Thyroid gland (tissue), 4 donors: ENCODE data around the gene CRAMP1. TPM values are rescaled to one million over a fixed set of nuclear protein-coding genes. Genes with fewer than 3 reads are reported as not detected.

Experiments used
- DNase-seq, 2 donors: peaks; one replicate each; pipeline ENCODE4 v3.0.0-alpha.2; 2019
- H3K27ac ChIP-seq, 3 donors: fragments of 200-600 bp; sonication (generic); 1 replicate in 2 of 3; 2 replicates in 1 of 3; pipeline ENCODE4 v1.5.1; 2016 to 2019; ENCODE audit warnings: mild to moderate bottlenecking in 1 of 3, moderate library complexity in 1 of 3
- H3K27me3 ChIP-seq: fragments of 200-600 bp; sonication (generic); one replicate; pipeline ENCODE4 v1.5.1; 2019
- H3K36me3 ChIP-seq, 2 donors: fragments of 200-600 bp; sonication (generic); one replicate each; pipeline ENCODE4 v1.5.1; 2016 to 2019
- H3K4me1 ChIP-seq, 2 donors: fragments of 200-600 bp; sonication (generic); one replicate each; pipeline ENCODE4 v1.5.1; 2017 to 2019
- H3K4me3 ChIP-seq, 3 donors: fragments of 200-600 bp; sonication (generic); replicated peaks in 1 of 3; 1 replicate in 2 of 3; 2 replicates in 1 of 3; pipeline ENCODE4 v1.5.1; 2016; ENCODE audit warnings: mild to moderate bottlenecking in 1 of 3
- H3K9me3 ChIP-seq: fragments of 200-600 bp; sonication (generic); one replicate; pipeline ENCODE4 v1.5.1; 2017
- CTCF ChIP-seq, 6 experiments: fragments of 200-600 bp in 3 of 6; fragments of 450-650 bp in 3 of 6; sonication (generic) in 3 of 6; IDR thresholded peaks; one replicate each; pipeline ENCODE4 v1.5.1; 2016 to 2019; ENCODE audit warnings: antibody characterized with exemption in 6 of 6, mild to moderate bottlenecking in 2 of 6, inconsistent platforms in 1 of 6, moderate library complexity in 1 of 6
- POLR2A ChIP-seq, 2 donors: fragments of 450-650 bp; IDR thresholded peaks; one replicate each; pipeline ENCODE4 v1.6.1; 2017; ENCODE audit warnings: antibody characterized with exemption in 2 of 2, mild to moderate bottlenecking in 2 of 2, moderate library complexity in 1 of 2
- WGBS, 2 donors: methylation state at CpG; one replicate each; pipeline ENCODE4 v1.1.5; 2017; 5-methylcytosine and 5-hydroxymethylcytosine counted together
- intact Hi-C: fragments of 100-400 bp; cut with DNase I; formaldehyde crosslinking; loops from one replicate; pipeline ENCODE4 v1.15.1; 2023
- total RNA-seq, 4 donors: library from RNA; depleted of rRNA; stranded (reverse); fragments of >200 nt; gene quantifications; one replicate each; pipeline ENCODE4 v1.2.3, GENCODE V29; 2016

The CRAMP1 gene
- total RNA-seq, 4 donors from 2014 or later, result 11.0 to 20.8 (median 15.6) TPM

- intact Hi-C loops, result no loop called here
- DNase-seq, result no peak
- Histone ChIP-seq H3K27me3 (no peaks in the 10 kb centered on the region), H3K4me3 (no peak overlapping the region), H3K9me3 (no peaks in the 10 kb centered on the region), H3K36me3 (peaks cover 10 to 19% of the 10 kb centered on the region in 2 donors), H3K27ac (no peak overlapping the region), H3K4me1 (no peaks in the 10 kb centered on the region)
- no peak for TF ChIP-seq CTCF (IDR thresholded peaks at IDR 0.05)
- no peak for TF ChIP-seq POLR2A (IDR thresholded peaks at IDR 0.05)
- 78 to 81% methylated on average over 7 of the region's 7 CpGs for WGBS, 2 donors
Observed at GRCh38 chr16:1571012-1571671, 41.0 kb upstream of the CRAMP1 start.

- Histone ChIP-seq H3K27me3 (no peaks in the 10 kb centered on the region), H3K36me3 (peaks cover 10 to 16% of the 10 kb centered on the region in 2 donors), H3K4me3 (no peak overlapping the region), H3K9me3 (no peaks in the 10 kb centered on the region), H3K4me1 (no peaks in the 10 kb centered on the region), H3K27ac (no peak overlapping the region)
- no peak for DNase-seq
- intact Hi-C loops, result no loop called here
- TF ChIP-seq POLR2A (IDR thresholded peaks at IDR 0.05), result no peak
- no peak for TF ChIP-seq CTCF (IDR thresholded peaks at IDR 0.05)
- WGBS, 2 donors, result 74 to 90% methylated on average over 7 of the region's 7 CpGs
Observed at GRCh38 chr16:1572673-1573072, 39.5 kb upstream of the CRAMP1 start.

GRCh38 chr16:1573301-1573700, 38.9 kb upstream of the CRAMP1 start:
- no peak overlapping the region for H3K27ac ChIP-seq
- no peak for DNase-seq
- H3K36me3 ChIP-seq, result peaks cover 10 to 20% of the 10 kb centered on the region in 2 donors

GRCh38 chr16:1575578-1575977, 36.6 kb upstream of the CRAMP1 start:
- TF ChIP-seq POLR2A (IDR thresholded peaks at IDR 0.05), result no peak
- no peak for TF ChIP-seq CTCF (IDR thresholded peaks at IDR 0.05)
- no peak overlapping the region for H3K27ac ChIP-seq
- peaks cover 29% of the 10 kb centered on the region in 2 donors for H3K36me3 ChIP-seq
- H3K4me3 ChIP-seq, result no peak overlapping the region
- intact Hi-C loops, result no loop called here
- no peaks in the 10 kb centered on the region for H3K9me3 ChIP-seq
- DNase-seq, result no peak
- H3K27me3 ChIP-seq, result no peaks in the 10 kb centered on the region
- H3K4me1 ChIP-seq, result no peaks in the 10 kb centered on the region

More at GRCh38 chr16:1573301-1573700, 38.9 kb upstream of the CRAMP1 start:
- TF ChIP-seq CTCF (IDR thresholded peaks at IDR 0.05) (no peak), POLR2A (IDR thresholded peaks at IDR 0.05) (no peak)
- Histone ChIP-seq H3K27me3 (no peaks in the 10 kb centered on the region), H3K9me3 (no peaks in the 10 kb centered on the region), H3K4me3 (no peak overlapping the region), H3K4me1 (no peaks in the 10 kb centered on the region)
- intact Hi-C loops, result no loop called here
- WGBS, 2 donors, result 61 to 74% methylated on average over 5 of the region's 5 CpGs

GRCh38 chr16:1579214-1579613, 32.9 kb upstream of the CRAMP1 start:
- intact Hi-C loops, result no loop called here
- Histone ChIP-seq H3K9me3 (no peaks in the 10 kb centered on the region), H3K27ac (no peak overlapping the region), H3K36me3 (peaks cover 32 to 50% of the 10 kb centered on the region in 2 donors), H3K27me3 (no peaks in the 10 kb centered on the region), H3K4me1 (no peaks in the 10 kb centered on the region), H3K4me3 (no peak overlapping the region)
- DNase-seq, result no peak
- WGBS, 2 donors, result 78 to 93% methylated on average over 5 of the region's 5 CpGs
- TF ChIP-seq CTCF (IDR thresholded peaks at IDR 0.05) (no peak), POLR2A (IDR thresholded peaks at IDR 0.05) (no peak)
